HG03571 (cell line): ENCODE data around the gene MISP3.

ENCODE experiments used
- ATAC-seq: cut with Tn5 transposase; IDR thresholded peaks from one replicate; pipeline ENCODE4 v1.9.1; 2021; ENCODE audit not compliant: unreplicated experiment

MISP3 gene

GRCh38 chr19:14053032-14053431, 19.6 kb upstream of the MISP3 start:
- ATAC-seq = no peak

GRCh38 chr19:14053500-14053899, 19.1 kb upstream of the MISP3 start:
- ATAC-seq = no peak

GRCh38 chr19:14054099-14054498, 18.5 kb upstream of the MISP3 start:
- ATAC-seq = no peak

GRCh38 chr19:14054721-14055120, 17.9 kb upstream of the MISP3 start:
- no peak for ATAC-seq

GRCh38 chr19:14055396-14055795, 17.2 kb upstream of the MISP3 start:
- no peak for ATAC-seq

- no peak for ATAC-seq
These were observed 16.4 kb upstream of the MISP3 start for GRCh38 chr19:14056069-14056666.

GRCh38 chr19:14056741-14057356, 15.7 kb upstream of the MISP3 start:
- no peak for ATAC-seq

GRCh38 chr19:14058182-14059092, 14.1 kb upstream of the MISP3 start:
- ATAC-seq = no peak

GRCh38 chr19:14059093-14059480, 13.5 kb upstream of the MISP3 start:
- no peak for ATAC-seq

GRCh38 chr19:14059652-14060155, 12.9 kb upstream of the MISP3 start:
- no peak for ATAC-seq

- ATAC-seq = no peak
These were observed 11.4 kb upstream of the MISP3 start for GRCh38 chr19:14061081-14061749.

- ATAC-seq = no peak
These were observed 10.6 kb upstream of the MISP3 start, which contains the start of gene PALM3 for GRCh38 chr19:14061751-14062557. Gene PALM3, minus strand, starts transcription at chr19:14062076. Its CDS starts 96 bp downstream, at chr19:14061980.

GRCh38 chr19:14062558-14062855, 10.1 kb upstream of the MISP3 start:
- ATAC-seq = no peak

GRCh38 chr19:14063105-14063504, 9.5 kb upstream of the MISP3 start:
- no peak for ATAC-seq

GRCh38 chr19:14066134-14066533, 6.5 kb upstream of the MISP3 start:
- ATAC-seq = no peak

GRCh38 chr19:14070268-14071050, 2.1 kb upstream of the MISP3 start:
- ATAC-seq = no peak

GRCh38 chr19:14073261-14073924, 807 bp downstream of the MISP3 start:
- ATAC-seq = peak; percentile 51

- ATAC-seq = no peak
These were observed 1.6 kb downstream of the MISP3 start for GRCh38 chr19:14073925-14074838.
